ENCODE data around the gene NEK11.
A peak's percentile ranks its signal among the peaks of the same experiment; 100 is the strongest.
"Not testable (repeated sequence)": the region's sequence is repeated elsewhere in the genome, so short reads cannot be mapped to it uniquely, and the experiment has no call there.

Gene NEK11

GRCh38 chr3:131353986-131354385 is 327.3 kb downstream of the NEK11 start:
- Histone ChIP-seq H3K36me3 (ENCODE audit: insufficient read depth, insufficient read length, low read length) (no peaks in the 10 kb centered on the region), H3K9ac (ENCODE audit: insufficient read length, low read depth) (no peak overlapping the region), H3K4me1 (ENCODE audit: insufficient read depth, insufficient read length) (no peaks in the 10 kb centered on the region), H3K4me3 (ENCODE audit: insufficient read length, low read depth) (no peak overlapping the region), H3K9me3 (ENCODE audit: insufficient read depth, low read length) (no peaks in the 10 kb centered on the region), H3K27me3 (ENCODE audit: insufficient read depth, insufficient read length) (no peaks in the 10 kb centered on the region)
- TF ChIP-seq ZNF274 (IDR thresholded peaks at IDR 0.05; ENCODE audit: low read depth, low read length) (no peak), SUZ12 (IDR thresholded peaks at IDR 0.05; ENCODE audit: extremely low read depth, insufficient read depth, insufficient read length) (no peak), YY1 (IDR thresholded peaks at IDR 0.05; ENCODE audit: insufficient read depth, insufficient read length) (no peak)
- no peak for DNase-seq (ENCODE audit: low read depth, low spot score)

GRCh38 chr3:131356006-131356595 is 329.4 kb downstream of the NEK11 start:
- TF ChIP-seq ZNF274 (IDR thresholded peaks at IDR 0.05; ENCODE audit: low read depth, low read length) (no peak), SUZ12 (IDR thresholded peaks at IDR 0.05; ENCODE audit: extremely low read depth, insufficient read depth, insufficient read length) (no peak), YY1 (IDR thresholded peaks at IDR 0.05; ENCODE audit: insufficient read depth, insufficient read length) (no peak)
- H3K4me3 ChIP-seq (ENCODE audit: insufficient read length, low read depth), result no peak overlapping the region
- H3K36me3 ChIP-seq (ENCODE audit: insufficient read depth, insufficient read length, low read length), result no peaks in the 10 kb centered on the region
- no peaks in the 10 kb centered on the region for H3K4me1 ChIP-seq (ENCODE audit: insufficient read depth, insufficient read length)
- H3K9me3 ChIP-seq (ENCODE audit: insufficient read depth, low read length), result no peaks in the 10 kb centered on the region
- no peaks in the 10 kb centered on the region for H3K27me3 ChIP-seq (ENCODE audit: insufficient read depth, insufficient read length)
- DNase-seq (ENCODE audit: low read depth, low spot score), result no peak
- no peak overlapping the region for H3K9ac ChIP-seq (ENCODE audit: insufficient read length, low read depth)

GRCh38 chr3:131357275-131357674 is 330.6 kb downstream of the NEK11 start:
- Histone ChIP-seq H3K4me1 (ENCODE audit: insufficient read depth, insufficient read length) (no peaks in the 10 kb centered on the region), H3K9ac (ENCODE audit: insufficient read length, low read depth) (no peak overlapping the region), H3K27me3 (ENCODE audit: insufficient read depth, insufficient read length) (no peaks in the 10 kb centered on the region), H3K4me3 (ENCODE audit: insufficient read length, low read depth) (no peak overlapping the region), H3K36me3 (ENCODE audit: insufficient read depth, insufficient read length, low read length) (no peaks in the 10 kb centered on the region), H3K9me3 (ENCODE audit: insufficient read depth, low read length) (no peaks in the 10 kb centered on the region)
- no peak for TF ChIP-seq YY1 (IDR thresholded peaks at IDR 0.05; ENCODE audit: insufficient read depth, insufficient read length)
- TF ChIP-seq ZNF274 (IDR thresholded peaks at IDR 0.05; ENCODE audit: low read depth, low read length), result no peak
- no peak for TF ChIP-seq SUZ12 (IDR thresholded peaks at IDR 0.05; ENCODE audit: extremely low read depth, insufficient read depth, insufficient read length)
- no peak for DNase-seq (ENCODE audit: low read depth, low spot score)

- Histone ChIP-seq H3K4me1 (ENCODE audit: insufficient read depth, insufficient read length) (no peaks in the 10 kb centered on the region), H3K4me3 (ENCODE audit: insufficient read length, low read depth) (no peak overlapping the region), H3K9ac (ENCODE audit: insufficient read length, low read depth) (no peak overlapping the region), H3K36me3 (ENCODE audit: insufficient read depth, insufficient read length, low read length) (no peaks in the 10 kb centered on the region), H3K27me3 (ENCODE audit: insufficient read depth, insufficient read length) (no peaks in the 10 kb centered on the region), H3K9me3 (ENCODE audit: insufficient read depth, low read length) (no peaks in the 10 kb centered on the region)
- TF ChIP-seq YY1 (IDR thresholded peaks at IDR 0.05; ENCODE audit: insufficient read depth, insufficient read length) (no peak), ZNF274 (IDR thresholded peaks at IDR 0.05; ENCODE audit: low read depth, low read length) (no peak), SUZ12 (IDR thresholded peaks at IDR 0.05; ENCODE audit: extremely low read depth, insufficient read depth, insufficient read length) (no peak)
- DNase-seq (ENCODE audit: low read depth, low spot score), result no peak
Observed at GRCh38 chr3:131360191-131360755, 333.6 kb downstream of the NEK11 start.

GRCh38 chr3:131361066-131361463 is 334.4 kb downstream of the NEK11 start:
- peak overlapping the region; percentile 13 for H3K4me3 ChIP-seq (ENCODE audit: insufficient read length, low read depth)
- not testable (repeated sequence) for DNase-seq (ENCODE audit: low read depth, low spot score)

GRCh38 chr3:131361464-131362421 is 335.1 kb downstream of the NEK11 start:
- DNase-seq (ENCODE audit: low read depth, low spot score), result peak; percentile 74
- no peaks in the 10 kb centered on the region for H3K27me3 ChIP-seq (ENCODE audit: insufficient read depth, insufficient read length)
- H3K36me3 ChIP-seq (ENCODE audit: insufficient read depth, insufficient read length, low read length), result no peaks in the 10 kb centered on the region
- peak overlapping the region; percentile 83 for H3K9ac ChIP-seq (ENCODE audit: insufficient read length, low read depth)
- H3K4me3 ChIP-seq (ENCODE audit: insufficient read length, low read depth), result peak overlapping the region; percentile 69
- TF ChIP-seq SUZ12 (IDR thresholded peaks at IDR 0.05; ENCODE audit: extremely low read depth, insufficient read depth, insufficient read length), result no peak
- H3K4me1 ChIP-seq (ENCODE audit: insufficient read depth, insufficient read length), result no peaks in the 10 kb centered on the region
- H3K9me3 ChIP-seq (ENCODE audit: insufficient read depth, low read length), result no peaks in the 10 kb centered on the region

More at GRCh38 chr3:131361066-131361463, 334.4 kb downstream of the NEK11 start:
- not testable (repeated sequence) for H3K9ac ChIP-seq (ENCODE audit: insufficient read length, low read depth); H3K4me1 ChIP-seq (ENCODE audit: insufficient read depth, insufficient read length); H3K27me3 ChIP-seq (ENCODE audit: insufficient read depth, insufficient read length); H3K9me3 ChIP-seq (ENCODE audit: insufficient read depth, low read length); H3K36me3 ChIP-seq (ENCODE audit: insufficient read depth, insufficient read length, low read length)

- Histone ChIP-seq H3K9me3 (ENCODE audit: insufficient read depth, low read length) (no peaks in the 10 kb centered on the region), H3K4me3 (ENCODE audit: insufficient read length, low read depth) (no peak overlapping the region), H3K27me3 (ENCODE audit: insufficient read depth, insufficient read length) (no peaks in the 10 kb centered on the region), H3K9ac (ENCODE audit: insufficient read length, low read depth) (no peak overlapping the region), H3K4me1 (ENCODE audit: insufficient read depth, insufficient read length) (no peaks in the 10 kb centered on the region), H3K36me3 (ENCODE audit: insufficient read depth, insufficient read length, low read length) (no peaks in the 10 kb centered on the region)
- TF ChIP-seq YY1 (IDR thresholded peaks at IDR 0.05; ENCODE audit: insufficient read depth, insufficient read length), result no peak
- no peak for TF ChIP-seq ZNF274 (IDR thresholded peaks at IDR 0.05; ENCODE audit: low read depth, low read length)
- TF ChIP-seq SUZ12 (IDR thresholded peaks at IDR 0.05; ENCODE audit: extremely low read depth, insufficient read depth, insufficient read length), result no peak
- no peak for DNase-seq (ENCODE audit: low read depth, low spot score)
Observed at GRCh38 chr3:131363275-131363674, 336.6 kb downstream of the NEK11 start.

Measured in NT2/D1 (cell line).